NCI-H1417 treated with DMSO at 0.1 percent for 48 hours (cell line): ENCODE data around the gene ANKS4B.
"Not testable (repeated sequence)": the region's sequence is repeated elsewhere in the genome, so short reads cannot be mapped to it uniquely, and the experiment has no call there.

ENCODE experiments used
- DNase-seq: peaks from one replicate; lab custom pipeline; 2025; lab: John Stamatoyannopoulos, UW

The ANKS4B gene

DNA sequence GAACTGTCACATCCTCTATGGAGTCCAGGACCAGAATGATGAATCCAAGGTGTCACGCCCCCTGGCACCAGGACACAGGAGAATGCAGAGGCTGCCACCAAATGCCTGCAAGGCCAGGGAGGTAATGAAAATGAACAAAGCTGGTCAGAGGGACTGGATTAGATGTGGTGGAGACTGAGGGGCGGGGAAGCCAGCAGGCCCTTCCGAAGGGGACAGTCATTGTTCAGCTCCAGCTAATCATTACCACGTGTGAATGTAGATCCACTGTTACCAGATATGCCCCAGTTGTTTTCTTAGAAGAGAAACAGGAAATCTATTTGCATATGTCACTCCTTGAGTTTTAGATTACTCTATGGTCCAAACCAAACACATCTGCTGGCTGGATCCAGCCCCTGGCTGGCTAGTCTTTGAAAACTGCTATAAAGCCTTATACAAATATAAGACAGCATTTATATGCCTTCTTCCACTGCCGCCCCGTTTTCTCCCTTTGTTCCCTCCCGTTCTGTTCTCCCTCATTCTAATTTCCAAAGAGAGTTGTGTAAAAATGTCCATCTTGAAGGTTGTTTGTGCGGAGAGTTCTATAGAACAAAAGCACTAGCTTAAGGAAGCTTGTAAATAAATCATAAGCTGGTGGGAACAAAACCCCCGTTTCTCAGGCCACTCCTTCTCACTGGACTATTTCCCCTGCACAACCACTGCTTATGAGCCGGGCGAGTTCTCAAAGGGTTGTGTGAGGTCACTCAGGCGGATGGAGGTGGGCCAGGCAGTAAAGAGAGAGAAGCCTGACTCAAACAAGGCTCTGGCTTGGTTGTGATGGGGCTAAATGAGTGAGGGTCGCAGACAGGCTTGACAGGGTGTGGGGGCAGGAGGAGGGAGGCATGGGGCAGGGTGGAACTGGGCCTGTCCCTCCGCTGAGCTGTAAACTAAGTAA, 30.4 kb downstream of the ANKS4B start:
- no peak for DNase-seq

DNA sequence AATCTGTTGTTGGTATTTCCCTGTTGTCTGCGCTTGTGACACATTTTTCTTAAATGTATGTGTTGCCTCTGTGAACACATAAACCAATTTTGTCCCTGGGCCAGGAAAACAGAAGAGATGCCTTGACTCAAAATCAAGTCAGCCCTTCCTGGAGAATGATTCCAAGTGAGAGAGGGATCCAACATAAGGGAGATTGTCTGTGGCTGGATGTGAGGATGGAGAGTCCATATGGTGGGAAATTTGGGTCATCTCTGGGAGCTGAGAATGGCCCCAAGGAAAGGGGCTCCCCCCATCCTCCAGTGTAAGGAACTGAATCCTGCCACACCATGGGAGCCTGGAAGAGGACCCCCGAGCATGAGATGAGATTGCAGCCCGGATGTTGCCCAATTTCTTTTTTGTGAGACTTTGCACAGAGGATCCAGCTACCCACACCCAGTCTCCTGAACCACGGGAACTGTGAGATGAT, 31.1 kb downstream of the ANKS4B start:
- DNase-seq: no peak

DNA sequence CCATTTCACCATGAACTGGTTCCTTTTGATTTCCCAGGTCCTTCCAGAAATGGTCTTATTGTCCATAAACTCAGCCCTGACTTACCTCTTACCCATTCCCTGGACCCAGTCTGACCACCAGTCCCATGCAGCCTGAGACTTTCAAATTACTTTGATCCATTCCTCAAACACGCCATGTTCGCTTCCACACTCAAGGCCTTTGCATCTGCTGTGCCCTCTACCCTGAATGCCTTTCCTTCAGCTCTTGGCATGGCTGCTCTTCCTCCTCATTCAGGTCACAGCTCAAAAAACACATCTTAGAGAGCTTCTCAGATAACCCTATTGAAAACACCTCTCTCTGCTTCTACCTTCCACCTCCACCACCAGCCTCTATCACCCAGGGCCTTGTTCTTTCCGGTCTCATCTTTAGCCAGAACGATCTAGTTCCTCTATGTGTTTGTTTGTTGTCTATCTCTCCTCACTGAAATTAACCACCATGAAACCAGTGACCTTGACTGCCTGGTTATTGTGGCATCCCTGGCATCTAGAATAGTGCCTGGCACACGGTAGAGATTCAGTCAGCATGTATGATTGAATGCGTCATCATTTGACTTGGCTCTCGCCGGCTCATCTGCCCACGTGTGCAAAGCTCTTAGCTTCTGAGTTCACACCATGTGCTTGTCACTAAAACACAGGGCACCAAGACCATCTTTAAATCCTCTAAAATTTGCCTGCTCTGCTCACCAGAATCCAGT, 31.8 kb downstream of the ANKS4B start:
- DNase-seq: no peak

DNA sequence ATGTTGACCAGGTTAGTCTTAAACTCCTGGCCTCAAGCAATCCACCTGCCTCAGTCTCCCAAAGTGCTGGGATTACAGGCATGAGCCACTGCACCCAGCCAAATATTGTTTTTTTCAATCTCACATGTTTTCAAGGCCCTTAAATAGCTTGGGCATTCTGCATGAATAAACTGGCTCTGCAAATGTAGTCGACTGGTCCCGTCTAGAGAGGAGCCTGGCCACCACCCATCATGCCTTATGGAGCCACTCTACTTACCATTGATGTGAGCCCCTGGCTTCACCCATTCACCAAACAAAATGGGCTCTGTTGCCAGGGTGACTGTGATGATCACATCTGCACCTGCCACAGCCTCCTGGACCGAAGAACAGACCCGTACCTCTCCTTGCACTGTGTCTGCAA, 33.8 kb downstream of the ANKS4B start:
- DNase-seq: no peak

DNA sequence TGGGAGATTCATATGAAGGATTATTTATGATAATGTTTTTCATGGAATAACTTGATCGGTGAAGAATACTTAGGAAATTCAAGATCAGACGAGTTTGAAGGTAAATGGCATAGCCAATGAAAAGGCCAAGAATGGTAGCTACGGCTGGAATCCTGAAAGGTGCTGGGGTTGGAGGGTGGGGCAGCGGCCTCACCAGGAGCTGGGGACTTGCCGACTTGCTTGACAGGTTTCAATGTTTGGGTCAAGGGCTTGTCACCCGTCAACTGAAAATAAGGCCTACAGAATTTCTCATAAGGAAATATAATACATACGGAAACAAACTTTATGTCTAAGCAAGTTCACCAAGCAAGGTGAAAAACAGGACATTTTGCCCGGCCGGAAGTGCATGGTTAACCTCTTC, 34.7 kb downstream of the ANKS4B start:
- DNase-seq: no peak

DNA sequence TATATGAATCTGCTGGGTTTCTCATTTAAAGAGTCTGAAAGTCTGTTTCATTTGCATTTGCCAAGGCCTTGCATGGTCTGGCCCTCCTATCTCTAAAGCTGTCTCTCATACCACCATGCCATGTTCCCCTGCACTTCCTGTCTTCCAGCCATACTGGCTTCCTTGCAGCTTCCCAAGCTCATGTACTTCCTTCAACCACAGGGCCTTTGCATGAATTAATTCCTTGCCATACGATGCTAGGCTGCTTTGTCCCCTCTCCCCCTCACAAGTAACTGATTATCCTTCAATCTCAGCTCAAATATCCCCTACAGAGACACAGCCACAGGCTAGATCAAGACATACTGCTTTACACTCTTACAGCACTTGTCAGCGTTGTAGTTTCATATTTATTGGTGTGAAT, 38.8 kb downstream of the ANKS4B start:
- no peak for DNase-seq

DNA sequence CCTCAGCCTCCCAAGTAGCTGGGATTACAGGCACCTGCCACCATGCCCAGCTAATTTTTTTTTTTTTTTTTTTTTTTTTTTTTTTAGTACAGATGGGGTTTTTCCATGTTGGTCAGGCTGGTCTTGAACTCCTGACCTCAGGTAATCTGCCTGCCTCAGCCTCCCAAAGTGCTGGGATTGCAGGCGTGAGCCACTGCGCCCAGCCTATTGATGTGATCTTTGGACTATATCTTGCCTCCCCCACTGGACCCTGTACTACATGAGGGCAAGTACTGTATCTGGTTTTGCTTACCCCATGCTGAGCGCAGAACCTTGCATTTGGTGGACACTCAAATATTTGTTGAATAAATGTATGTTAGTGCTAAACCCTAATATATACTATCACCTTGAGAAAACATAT, 39.3 kb downstream of the ANKS4B start:
- DNase-seq: not testable (repeated sequence)

DNA sequence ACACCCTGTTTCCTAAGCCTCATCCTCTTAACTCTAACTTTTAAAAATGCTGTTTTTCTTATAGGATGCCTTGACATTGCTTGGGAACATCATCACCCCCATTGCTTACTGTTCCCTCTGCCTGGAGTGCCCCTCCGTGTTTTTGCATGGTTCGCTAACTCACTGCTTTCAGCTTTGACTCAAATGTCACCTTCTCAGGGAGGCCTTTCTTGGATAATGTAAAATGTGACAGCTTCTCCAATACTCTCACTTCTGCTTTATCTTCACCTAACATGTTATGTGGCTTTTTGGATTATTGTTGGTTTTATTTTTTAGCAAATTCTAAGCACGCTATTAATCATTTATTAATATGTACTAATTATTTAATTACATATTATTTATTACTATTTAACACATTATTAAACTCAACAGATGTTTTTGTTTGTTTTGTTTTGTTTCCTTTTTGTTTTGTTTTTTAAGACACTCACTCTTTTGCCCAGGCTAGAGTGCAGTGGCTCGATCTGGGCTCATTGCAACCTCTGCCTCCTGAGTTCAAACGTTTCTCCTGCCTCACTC, 40.8 kb downstream of the ANKS4B start:
- no peak for DNase-seq

DNA sequence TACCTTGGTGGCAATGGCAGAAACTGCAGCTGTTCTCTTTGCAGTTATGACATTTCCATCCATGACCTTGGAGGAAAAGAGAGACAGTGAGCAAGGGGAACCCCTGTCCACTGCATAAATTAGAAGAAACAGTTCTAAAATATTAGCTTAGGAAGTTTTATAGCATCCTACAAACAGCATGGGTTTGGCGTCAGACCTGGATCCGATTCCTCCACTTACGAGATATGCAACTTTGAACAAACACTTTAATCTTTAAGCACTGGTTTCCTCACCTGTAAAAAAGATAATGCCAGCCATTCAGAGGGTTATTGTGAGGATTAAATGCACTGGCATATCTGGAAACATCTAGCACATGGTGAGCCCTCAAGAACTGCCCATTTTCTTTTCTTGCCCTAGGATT, 42.0 kb downstream of the ANKS4B start:
- no peak for DNase-seq

DNA sequence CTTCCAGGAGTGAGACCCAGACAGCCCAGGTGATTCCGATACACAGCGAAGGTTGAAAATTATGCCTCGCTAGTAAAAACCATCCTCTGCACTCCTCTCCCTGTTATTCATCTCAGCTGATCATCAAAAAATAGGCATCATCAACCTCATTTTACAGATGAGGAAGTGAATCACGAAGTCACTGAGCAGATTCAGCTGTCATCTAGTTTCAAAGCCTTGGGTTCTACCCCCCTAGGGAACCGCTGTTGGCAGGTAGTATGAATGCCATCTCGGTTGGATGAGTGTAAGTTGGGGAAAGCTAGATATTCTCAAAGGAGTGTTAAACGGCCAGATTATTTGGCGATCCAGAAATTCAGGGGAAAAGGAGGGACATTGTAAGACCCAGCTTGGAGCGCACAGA, 42.6 kb downstream of the ANKS4B start:
- DNase-seq: no peak

DNA sequence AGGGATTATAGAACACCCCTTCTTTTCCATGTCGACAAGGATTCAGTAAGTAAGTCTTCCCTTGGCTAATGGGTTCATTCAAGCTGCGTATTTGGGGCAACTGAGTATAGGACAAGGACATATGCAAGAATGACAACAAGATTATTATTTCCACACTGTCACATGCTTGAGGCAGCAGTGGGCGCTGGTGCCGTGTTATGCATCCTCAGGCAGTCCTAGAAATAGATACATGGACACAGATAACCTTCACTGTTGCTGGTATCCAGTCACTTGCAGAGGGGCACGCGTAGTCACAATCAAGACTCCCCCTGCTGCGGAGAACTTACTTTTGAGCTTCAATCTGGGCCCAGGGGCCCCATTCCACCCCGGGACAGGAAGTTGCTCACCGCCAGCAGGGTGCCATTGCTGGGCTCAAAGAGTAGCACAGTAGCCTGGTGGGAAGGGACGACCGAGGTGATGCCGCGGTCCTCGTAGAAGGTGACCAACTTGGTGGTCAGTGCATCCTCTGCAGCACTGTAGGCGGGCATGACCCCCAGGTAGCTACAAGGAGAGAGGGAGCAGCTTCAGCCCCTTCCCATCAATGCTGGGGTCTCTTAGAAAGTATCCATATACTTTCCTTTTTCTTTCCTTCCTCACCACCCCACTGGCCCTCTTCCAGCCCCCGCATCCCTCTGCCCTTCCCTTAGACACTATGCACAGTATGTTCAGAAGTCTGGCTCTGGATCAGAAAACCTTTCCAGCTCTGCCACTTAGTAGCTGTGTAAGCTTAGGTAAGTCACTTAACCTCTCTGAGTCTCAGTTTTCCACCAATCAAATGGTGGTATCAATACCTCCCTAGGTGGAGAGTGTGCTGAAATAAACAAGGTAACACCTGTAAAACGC, 43.8 kb downstream of the ANKS4B start:
- no peak for DNase-seq

DNA sequence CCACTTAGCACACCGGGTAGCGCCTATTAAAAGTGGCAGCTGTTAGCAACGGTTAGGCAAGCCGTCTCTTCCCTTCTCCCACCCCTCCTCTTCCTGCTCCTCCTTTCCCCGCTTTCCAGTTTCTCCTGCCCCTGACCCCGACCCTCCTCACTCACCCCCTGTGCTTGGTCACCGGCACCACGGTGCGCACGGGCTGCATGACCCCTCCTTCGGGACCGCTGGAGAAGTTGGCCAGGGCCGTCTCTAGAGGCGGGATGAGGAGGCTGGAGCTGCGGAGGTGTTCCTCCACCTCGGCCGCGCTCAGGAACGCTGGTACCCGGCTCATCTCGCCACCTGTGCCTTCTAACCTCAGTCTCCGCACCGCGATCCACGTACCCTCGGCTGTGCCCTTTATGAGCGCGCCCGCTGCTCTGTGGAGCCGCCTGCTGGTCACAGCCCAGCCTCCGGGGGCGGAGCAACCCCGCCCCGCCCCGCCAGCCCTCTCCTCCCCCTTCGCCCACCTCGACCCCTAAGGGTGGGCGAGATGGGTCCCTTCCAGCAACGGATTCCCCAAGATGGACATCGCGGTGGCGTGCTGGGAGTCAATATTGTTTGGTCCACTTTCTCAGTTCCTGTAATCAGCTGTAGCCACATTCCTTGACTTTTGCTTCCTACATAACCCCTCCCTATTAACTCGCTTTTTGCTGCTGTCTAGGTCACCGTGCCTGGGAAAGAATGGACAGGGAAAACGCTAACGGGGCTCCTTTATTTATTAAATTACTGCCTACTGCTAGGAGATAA, 44.6 kb downstream of the ANKS4B start, which contains the start of gene CRYM:
TSS of gene CRYM (minus strand) at position 364 of the 780 bp plus-strand sequence. CDS start at position 325, 39 bp downstream.
- peak; percentile 30 for DNase-seq

DNA sequence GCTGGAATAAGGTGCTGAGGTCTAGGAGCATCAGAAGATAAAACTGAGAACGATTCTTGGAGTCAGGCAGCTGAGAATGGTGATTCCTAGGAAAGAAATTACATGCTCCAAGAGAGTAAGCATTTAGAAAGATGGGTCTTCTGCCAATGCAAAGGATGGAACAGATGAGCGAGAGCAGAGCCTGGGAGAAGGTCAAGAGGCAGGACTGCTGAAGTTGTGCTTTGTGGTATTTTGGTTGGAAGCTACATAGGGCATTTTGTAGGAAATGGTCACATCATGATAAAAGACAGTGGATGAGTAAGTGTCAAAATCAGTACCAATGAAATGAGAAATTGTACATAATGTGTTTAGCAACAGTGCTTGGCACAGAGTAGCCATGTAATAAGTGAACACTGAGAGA, 46.0 kb downstream of the ANKS4B start:
- DNase-seq: no peak

DNA sequence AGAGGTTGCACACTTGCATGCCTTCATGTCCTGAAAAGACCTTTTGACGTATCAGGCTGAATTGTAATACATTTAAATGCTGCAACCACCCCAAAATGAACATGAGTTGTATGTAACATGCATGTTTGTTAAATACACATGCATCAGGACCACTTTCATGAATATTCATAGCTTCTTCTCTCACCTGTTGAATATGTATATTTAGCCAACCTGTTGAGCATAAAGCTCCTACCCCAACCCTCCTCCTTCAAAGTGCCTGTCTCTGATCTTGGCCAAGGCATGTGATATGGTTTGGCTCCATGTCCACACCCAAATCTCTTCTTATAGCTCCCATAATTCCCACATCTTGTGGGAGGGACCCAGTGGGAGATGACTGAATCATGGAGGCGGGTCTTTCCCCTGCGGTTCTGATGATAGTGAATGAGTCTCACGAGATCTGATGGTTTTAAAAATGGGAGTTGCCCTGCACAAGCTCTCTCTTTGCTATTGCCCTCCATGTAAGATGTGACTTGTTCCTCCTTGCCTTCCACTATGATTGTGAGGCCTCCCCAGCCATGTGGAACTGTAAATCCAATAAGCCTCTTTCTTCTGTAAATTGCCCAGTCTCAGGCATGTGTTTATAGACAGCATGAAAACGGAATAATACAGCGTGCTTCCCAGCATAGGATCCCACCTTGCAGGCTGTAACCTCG, 48.3 kb downstream of the ANKS4B start:
- DNase-seq: no peak

DNA sequence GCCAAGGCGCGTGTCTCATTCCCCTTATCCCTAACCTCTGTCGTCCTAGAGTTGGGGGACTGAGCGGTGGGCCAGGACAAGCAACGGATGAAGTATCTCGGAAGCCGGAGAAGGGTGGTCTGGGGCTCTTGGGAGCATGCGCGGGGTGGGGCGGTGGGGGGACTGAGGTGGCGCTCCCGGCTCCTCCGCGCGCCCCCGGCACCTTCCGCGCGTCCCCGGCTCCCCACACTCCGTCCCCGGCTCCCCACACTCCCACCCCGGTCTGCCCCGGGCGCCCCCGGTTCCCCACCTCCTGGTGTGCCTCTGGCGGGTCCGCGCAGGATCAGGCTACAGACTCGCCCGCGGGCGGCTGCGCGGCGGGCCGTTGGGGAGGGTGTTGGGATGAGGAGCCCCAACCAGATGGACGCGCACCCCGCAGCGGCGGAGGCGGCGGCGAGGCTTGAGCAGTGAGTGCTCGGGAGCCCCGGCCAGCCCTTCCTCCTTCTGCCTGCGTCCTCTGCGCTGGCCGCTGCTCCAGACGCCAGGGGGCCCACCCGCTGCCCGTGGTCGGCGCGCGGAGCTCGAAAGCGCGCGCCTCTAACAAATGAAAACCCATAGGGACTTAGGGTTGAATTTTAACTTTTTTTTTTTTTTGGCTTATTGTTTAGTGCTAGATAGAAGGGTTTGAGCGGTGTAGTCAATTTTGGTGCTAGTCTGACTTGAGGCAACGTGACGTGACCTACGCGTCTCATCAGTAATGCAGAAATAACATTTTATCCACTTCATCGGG, 50.2 kb downstream of the ANKS4B start:
- DNase-seq: no peak

DNA sequence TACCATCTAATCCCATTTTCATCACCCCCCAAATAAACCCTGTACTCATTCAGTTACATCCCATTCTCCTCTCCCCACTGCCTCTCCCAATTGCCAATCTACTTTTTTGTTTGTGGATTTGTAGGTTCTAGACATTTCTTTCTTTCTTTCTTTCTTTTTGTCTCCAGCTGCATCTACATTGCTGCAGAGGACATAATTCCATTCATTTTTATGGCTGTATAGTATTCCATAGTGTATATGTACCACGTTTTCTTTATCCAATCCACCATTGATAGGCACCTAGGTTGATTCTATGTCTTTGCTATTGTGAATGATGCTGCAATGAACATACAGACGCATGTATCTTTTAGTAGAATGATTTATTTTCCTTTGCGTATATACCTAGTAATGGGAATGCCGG, 50.9 kb downstream of the ANKS4B start:
- DNase-seq: no peak

DNA sequence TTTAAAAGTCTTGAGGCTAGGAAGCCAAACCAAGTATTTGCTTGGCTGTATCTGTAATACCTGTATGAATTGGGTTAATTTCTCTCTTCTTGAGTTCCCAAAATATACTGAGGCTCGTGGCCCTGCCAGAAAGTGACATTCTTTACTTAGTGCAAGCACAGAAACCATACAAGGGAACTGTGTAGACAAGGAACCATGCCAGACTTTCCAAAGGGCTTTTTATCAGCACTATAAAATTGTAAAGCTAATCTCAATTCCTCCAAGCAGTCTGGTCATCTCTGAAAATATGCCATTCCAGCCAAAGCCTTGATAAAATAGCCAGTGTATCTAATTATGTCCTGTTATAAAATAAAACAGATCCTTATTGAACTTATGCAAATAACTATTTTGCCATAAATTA, 51.8 kb downstream of the ANKS4B start:
- DNase-seq: no peak

DNA sequence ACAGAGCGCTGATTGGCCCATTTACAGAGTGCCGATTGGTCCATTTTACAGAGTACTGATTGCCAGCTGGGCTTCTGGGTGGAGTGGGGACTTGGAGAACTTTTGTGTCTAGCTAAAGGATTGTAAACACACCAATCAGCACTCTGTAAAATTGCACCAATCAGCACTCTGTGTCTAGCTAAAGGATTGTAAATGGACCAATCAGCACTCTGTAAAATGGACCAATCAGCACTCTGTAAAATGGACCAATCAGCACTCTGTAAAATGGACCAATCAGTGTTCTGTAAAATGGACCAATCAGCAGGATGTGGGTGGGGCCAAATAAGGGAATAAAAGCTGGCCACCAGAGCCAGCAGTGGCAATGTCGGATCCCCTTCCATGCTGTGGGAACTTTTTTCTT, 56.3 kb downstream of the ANKS4B start:
- DNase-seq: not testable (repeated sequence)
